Measurements from ENCODE around the gene C19orf38.
"Not testable (repeated sequence)": the region's sequence is repeated elsewhere in the genome, so short reads cannot be mapped to it uniquely, and the experiment has no call there.

DNA sequence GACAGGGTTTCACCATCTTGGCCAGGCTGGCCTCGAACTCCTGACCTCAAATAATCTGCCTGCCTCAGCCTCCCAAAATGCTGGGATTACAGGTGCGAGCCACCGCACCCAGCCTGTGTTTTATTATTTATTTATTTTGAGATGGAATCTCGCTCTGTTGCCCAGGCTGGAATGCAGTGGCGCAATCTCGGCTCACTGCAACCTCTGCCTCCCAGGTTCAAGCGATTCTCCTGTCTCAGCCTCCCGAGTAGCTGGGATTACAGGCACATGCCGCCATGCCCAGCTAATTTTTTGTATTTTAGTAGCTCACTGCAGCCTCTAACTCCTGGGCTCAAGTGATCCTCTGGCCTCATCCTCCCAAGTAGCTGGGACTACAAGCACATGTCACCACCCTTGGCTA, 29.4 kb downstream of the C19orf38 start:
- not testable (repeated sequence) for TF ChIP-seq CTCF, POLR2A (IDR thresholded peaks at IDR 0.05)

Data from Peyer's patch (tissue), 4 donors.